HG03064 (cell line): ENCODE results near the gene NCOA4.
"Not testable (repeated sequence)": the region's sequence is repeated elsewhere in the genome, so short reads cannot be mapped to it uniquely, and the experiment has no call there.

Experiments used
- ATAC-seq: cut with Tn5 transposase; IDR thresholded peaks from one replicate; pipeline ENCODE4 v1.9.1; 2021; ENCODE audit warnings: low read depth; ENCODE audit not compliant: unreplicated experiment

NCOA4 gene

DNA sequence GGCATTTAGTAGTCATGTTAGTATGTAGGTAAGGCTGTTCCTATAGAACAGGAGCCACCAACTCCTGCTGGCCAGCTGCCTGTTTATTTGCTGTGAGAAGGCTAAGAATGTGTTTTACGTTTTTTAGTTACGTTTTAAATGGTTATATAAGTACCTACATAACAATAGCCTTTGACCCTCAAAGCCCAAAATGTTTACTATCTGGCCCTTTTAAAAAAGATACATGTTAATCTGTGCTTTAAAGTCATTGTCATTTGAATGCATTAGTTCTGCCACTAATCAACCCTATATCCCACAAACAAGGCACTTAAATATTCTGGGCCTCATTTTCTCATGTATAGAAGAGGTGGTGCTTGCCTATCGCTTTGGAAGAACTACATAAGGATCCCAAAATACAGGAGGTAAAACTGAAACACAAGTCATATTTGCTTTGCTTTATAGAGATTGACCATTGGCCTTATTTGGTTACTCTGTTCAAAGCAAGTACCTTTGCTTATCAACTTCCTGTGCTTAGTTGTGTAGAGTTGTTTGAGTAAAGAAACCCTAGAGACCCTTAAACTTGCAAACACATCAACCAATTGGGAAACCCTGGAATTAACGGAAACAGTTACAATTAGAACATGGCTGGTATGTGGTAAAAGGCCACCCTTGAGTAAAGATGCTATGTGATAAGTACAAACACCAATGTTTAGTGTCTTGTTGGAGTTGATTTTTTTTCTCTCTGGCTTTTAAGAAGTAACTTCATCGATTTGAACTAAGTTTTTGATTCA lies 32.2 kb downstream of the NCOA4 start:
- ATAC-seq = no peak

- no peak for ATAC-seq
Measured at GRCh38 chr10:45997557-45997956, 32.9 kb downstream of the NCOA4 start.

DNA sequence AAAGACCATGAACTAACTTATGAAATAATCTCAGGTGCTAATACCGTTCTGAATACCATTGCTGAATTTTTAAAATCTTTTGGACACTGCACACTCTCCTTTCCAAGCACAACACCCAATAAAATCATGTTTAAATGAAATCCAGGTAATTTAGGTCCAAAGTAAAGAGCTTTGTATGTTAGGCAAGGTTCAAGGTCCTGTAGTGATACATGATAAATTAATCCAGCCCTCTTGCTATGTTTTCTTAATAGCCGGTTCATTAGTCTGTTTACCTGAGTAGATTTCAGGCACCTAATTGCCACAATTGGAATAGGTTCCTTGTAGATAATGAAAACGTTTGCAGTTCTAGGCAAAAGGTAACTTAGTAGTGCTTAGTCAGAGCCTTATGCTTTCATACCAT lies 44.8 kb downstream of the NCOA4 start:
- not testable (repeated sequence) for ATAC-seq

DNA sequence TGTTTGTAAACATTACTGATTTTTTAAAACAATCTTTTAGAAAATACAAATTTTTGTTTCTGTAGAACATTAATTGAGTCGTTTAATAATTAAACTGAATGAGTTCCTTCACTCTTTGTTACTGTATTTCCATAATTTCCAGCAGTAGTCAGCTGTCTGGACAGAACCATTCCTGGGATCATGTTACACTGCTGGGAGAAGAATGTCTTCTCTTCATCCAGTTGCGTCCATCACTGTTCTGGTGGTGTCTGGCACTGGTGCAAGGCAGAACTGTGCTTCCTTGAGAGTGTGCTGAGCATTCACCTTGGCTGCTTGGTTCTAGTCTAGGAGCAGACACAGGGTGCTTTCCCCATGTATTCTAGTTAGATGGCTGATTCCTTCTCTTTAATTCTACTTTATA lies 46.0 kb downstream of the NCOA4 start:
- ATAC-seq = not testable (repeated sequence)

DNA sequence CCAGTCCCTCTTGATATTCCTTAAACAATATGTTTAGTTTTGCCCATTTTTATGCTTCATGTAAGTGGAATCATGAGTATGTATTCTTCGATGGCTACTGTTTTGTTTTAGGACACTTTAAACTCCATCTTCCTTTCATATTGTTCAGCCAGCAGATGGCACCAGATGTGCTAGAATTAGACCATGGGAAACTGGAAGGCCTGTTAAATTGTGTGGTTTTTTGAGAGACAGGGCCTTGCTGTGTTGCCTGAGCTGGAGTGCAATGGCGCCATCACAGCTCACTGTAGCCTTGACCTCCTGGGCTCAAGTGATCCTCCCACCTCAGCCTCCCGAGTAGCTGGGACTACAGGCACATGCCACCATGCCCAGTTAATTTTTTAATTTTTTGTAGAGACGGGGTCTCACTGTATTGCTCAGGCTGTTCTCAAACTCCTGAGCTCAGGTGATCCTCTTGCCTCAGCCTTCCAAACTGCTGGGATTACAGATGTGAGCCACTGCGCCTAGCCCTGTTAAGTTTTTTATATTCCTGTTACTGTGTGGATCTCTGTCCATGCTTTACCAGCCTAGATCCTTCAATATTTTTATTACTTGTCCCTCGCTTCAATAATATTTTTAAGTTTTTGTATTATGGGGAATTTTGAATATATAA lies 46.8 kb downstream of the NCOA4 start:
- ATAC-seq = not testable (repeated sequence)

DNA sequence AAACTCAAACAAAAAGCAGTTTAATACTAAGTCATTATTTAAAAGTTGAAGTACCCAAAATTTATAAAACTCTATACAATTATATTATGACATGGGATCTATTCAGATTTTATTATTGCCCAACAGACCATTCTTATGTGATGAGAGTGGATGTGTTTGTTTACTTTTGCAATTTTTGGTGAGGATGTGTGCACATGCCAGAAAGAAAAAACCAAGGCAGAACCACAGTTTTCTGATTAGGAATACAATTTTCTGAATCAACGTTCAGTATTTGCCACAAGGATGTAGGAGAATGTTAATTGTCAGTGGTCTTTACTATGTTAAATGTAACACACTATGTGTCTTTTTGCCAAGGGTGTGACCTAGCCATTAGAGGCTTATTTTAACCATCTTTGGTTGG lies 49.1 kb downstream of the NCOA4 start:
- not testable (repeated sequence) for ATAC-seq

DNA sequence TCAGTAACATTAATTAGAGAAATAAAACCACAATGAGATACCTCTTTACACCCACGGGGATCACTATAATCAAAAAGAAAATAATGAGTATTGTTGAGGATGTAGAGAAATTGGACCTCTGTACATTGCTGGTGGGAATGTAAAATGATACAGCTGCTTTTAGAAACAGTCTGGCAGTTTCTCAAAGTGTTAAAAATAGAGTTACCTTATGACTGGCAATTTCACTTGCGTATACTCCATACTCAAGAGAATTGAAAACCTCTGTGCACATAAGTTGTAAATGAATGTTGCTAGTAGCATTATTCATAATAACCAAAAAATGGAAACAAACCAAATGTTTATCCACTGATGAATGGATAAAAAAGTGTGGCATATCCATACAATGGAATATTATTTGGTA lies 51.9 kb downstream of the NCOA4 start:
- ATAC-seq = peak; percentile 77

DNA sequence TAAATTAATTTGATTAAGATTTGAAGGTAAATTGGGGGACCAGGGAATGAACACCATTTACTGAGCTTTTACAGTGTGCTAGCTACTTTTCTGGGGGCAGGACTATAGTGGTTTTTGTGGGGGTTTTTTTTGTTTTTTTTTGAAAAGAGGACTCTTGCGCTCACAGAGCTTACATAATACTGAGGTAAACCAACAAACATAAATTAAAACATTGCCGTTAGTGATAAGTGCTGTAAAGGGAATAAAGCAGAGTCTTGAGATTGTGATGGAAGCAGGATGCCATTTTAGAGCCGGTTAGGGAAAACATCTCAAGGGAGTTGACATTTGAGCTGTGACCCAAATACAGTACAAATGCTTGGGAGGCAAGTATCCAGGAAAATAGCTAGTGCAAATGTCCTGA lies 56.4 kb downstream of the NCOA4 start:
- not testable (repeated sequence) for ATAC-seq

- peak; percentile 21 for ATAC-seq
Measured at GRCh38 chr10:45972813-45973169, 57.6 kb downstream of the NCOA4 start.

- peak; percentile 75 for ATAC-seq
Measured at GRCh38 chr10:45972106-45972812, 58.2 kb downstream of the NCOA4 start, which contains the start of gene TIMM23. TSS of gene TIMM23 (plus strand) at chr10:45972489. CDS start at chr10:45972625, 136 bp downstream.

DNA sequence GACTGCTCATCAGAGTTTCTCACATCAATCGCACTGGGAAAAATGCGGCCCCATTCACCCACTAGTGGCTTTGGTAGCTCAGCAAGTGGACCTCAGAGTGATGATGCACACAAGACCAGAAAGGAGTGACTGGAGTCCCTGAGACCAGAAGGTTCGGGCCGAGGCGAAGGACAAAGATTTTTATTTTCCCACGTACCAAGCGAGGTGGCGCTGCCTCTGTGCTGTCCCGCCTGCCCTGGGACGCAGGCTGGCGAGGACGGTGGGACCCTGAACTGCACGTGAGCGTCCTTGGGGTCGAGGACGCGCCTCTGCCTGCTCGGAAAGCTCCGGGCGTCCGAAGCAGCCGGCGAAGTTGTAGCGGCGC lies 58.7 kb downstream of the NCOA4 start:
- ATAC-seq = peak; percentile 14

DNA sequence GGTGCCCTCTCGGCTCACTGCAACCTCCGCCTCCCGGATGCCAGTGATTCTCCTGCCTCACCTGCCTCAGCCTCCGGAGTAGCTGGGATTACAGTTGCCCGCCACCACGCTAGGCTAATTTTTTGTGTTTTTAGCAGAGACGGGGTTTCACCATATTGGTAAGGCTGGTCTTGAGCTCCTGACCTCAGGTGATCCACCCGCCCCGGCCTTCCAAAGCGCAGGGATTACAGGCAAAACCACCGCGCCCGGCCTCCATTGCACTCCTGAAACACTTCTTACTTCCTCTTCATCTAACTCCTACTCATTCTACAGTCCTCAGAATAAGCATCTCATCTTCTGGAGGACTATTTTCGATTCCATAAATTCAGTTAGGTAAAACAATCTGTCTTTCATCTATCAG lies 59.4 kb downstream of the NCOA4 start:
- ATAC-seq = not testable (repeated sequence)

- not testable (repeated sequence) for ATAC-seq
Measured at GRCh38 chr10:45962686-45963452, 67.6 kb downstream of the NCOA4 start.

DNA sequence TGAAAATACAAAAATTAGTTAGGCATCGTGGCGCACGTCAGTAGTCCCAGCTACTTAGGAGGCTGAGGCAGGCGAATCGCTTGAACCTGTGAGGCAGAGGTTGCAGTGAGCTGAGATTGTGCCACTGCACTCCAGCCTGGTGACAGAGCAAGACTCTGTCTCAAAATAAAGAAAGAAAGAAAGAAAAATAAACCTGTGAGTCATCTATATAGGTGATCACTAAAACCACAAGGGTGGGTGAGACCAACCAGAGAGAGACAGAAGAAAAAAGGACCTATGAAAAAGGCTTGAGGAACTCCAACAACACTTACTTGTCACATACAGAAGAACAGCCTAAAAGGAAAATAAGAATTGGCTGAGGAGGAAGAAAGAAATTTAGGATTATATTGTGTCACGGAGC lies 72.5 kb downstream of the NCOA4 start:
- not testable (repeated sequence) for ATAC-seq

- not testable (repeated sequence) for ATAC-seq
Measured at GRCh38 chr10:45956634-45957033, 73.8 kb downstream of the NCOA4 start.
